GM18520 (cell line): ENCODE measurements around the gene TTC39C.
"Not testable (repeated sequence)": the region's sequence is repeated elsewhere in the genome, so short reads cannot be mapped to it uniquely, and the experiment has no call there.

ENCODE experiments used
- ATAC-seq: cut with Tn5 transposase; IDR thresholded peaks from one replicate; pipeline ENCODE4 v1.9.1; 2021; ENCODE audit not compliant: unreplicated experiment

Gene TTC39C

DNA sequence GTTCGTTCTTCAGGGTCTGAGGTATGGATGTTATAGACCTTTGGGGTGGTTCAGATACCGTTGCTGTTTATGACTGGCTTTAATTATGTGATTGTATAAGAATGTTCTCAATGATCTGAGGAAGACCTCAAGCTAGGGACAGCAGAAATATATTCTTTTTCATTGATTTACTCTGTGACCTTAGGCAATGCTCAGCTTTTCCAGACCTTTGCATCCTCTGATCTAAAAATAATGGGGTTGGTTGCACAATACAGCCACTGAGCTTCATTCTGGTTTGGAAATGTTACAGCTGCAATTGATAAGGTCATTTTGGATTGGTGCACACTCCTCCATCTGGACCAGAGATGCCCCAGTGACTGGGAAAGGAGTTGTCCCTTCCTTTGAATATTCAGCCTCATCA, 107.1 kb downstream of the TTC39C start:
- ATAC-seq = no peak

GRCh38 chr18:24126155-24126961, 111.8 kb downstream of the TTC39C start:
- ATAC-seq = no peak

GRCh38 chr18:24127735-24128134, 113.2 kb downstream of the TTC39C start:
- no peak for ATAC-seq

- no peak for ATAC-seq
Observed at GRCh38 chr18:24128700-24129099, 114.1 kb downstream of the TTC39C start.

DNA sequence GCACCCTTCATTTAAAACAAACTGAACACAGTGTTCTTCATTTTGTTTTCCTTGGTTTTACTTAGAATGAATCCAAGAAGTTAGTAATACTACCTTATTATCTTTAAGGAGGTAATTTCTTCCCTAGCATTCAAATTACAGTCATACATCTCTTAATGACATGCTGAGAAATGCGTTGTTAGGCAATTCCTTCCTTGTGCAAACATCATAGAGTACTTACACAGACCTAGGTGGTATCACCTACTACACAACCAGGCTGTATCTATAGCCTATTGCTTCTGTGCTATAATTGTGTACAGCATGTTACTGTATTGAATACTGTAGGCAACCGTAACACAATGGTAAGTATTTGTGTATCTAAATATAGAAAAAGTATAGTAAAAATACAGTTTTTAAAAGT, 115.9 kb downstream of the TTC39C start:
- no peak for ATAC-seq

GRCh38 chr18:24136967-24137373, 122.4 kb downstream of the TTC39C start:
- ATAC-seq = no peak

- no peak for ATAC-seq
Observed at GRCh38 chr18:24138409-24138788, 123.8 kb downstream of the TTC39C start.

- ATAC-seq = peak; percentile 84
Observed at GRCh38 chr18:24138789-24139616, 124.4 kb downstream of the TTC39C start, which contains the start of gene CABYR. Gene CABYR (plus strand): TSS chr18:24139062. CDS start chr18:24143115, 4,053 bp downstream.

GRCh38 chr18:24140697-24141096, 126.1 kb downstream of the TTC39C start:
- no peak for ATAC-seq

- no peak for ATAC-seq
Observed at GRCh38 chr18:24142376-24142775, 127.8 kb downstream of the TTC39C start.

GRCh38 chr18:24149591-24149990, 135.0 kb downstream of the TTC39C start:
- not testable (repeated sequence) for ATAC-seq

- no peak for ATAC-seq
Observed at GRCh38 chr18:24153397-24153796, 138.8 kb downstream of the TTC39C start.

GRCh38 chr18:24157855-24158254, 143.3 kb downstream of the TTC39C start:
- no peak for ATAC-seq

DNA sequence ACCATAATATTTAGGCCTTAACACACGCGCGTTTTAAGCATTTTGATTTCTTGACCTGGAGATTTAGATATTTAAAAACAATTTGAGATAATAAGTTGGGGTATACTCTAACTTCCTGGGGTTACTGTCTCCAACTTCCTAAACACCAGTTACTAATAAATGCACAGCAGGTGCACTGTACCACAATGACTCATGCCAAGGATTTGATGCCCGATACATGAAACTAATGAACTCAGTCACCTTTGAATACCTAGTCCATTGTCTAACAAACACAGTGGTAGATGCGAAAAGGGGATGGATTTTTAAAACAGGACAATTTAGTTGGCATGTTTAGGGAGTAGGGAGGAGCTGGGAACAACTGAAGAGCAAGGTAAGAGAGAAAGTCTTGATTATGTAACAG, 145.5 kb downstream of the TTC39C start:
- no peak for ATAC-seq

- no peak for ATAC-seq
Observed at GRCh38 chr18:24161304-24161703, 146.8 kb downstream of the TTC39C start.

DNA sequence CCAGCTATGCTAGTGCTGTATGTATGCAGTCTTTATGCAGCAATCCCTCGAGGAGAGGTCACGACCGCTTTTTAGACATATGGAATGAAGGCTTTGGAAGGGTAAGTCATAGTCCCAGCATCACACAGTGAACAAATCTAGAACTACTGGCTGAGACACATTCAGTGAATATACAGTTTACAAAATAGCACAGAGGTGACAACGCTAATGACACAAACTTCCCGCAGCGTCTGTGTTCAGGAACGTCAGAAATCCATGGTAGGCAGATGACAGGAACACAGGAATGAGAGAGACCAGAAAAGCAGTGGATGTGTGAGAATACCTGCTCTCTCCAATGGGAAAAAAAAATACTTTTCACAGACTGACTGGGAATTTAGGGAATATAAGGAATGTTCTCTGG, 153.9 kb downstream of the TTC39C start:
- no peak for ATAC-seq

DNA sequence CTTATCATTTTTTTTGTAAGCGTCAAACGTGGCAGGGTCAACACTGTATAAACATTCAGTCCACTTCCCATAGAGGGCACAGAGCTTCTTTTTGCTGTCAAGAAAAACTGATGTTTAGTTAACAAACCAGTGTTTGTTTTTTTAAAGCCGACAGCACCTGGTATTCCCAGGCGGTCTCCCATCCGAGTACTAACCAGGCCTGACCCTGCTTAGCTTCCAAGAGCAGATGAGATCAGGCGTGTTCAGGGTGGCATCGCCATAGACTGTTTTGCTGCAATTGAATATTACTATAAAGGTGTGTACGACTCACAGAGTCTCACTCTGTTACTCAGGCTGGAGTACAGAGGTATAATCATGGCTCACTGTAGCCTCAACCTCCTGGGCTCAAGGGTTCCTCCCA, 155.8 kb downstream of the TTC39C start:
- ATAC-seq = no peak

DNA sequence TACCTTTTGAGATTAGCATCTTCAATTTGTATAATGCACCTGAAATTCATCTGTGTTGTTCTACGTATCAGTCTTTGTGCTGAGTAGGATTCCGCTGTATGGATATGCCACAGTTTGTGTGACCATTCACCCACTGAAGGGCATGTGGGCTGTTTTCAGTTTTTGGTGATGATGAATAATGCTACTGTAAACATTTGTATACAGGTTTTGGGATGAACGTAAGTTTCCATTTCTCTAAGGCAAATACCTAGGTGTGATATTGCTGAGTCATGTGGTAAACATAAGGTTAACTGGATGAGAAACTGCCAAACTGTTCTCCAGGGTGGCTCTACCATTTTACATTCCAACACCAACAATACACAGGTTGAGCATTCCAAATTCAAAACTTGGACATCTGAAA, 159.4 kb downstream of the TTC39C start:
- no peak for ATAC-seq

GRCh38 chr18:24176727-24177416, 162.3 kb downstream of the TTC39C start:
- no peak for ATAC-seq

DNA sequence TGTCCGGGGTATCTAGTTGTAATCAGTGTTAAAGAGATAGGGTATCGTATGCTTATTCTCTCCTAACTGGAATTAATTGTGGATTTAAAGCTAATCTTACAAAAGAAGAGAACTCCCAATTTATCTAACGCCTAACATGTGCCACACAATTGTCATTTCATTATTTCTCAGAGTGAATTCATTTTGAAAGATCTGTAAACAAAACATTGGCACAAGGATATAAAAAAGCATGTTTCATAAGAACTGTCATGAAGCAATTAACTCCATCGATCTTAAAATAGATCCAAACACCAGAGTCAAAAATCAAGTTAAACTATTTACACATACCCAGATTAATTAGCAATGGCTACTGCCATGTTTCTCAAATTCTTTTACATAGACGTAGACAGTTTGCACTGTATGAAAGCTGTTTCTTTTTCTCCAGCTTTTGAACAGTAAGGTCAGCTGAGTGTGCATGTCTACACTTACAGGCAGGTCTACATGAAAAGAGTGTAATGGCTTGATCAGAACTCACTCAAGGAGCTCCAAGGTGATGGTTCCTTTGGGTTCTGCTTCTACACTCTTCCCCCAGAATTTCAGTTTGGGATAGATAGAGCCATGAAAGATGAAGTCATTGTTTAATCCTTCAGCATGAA, 163.1 kb downstream of the TTC39C start:
- ATAC-seq = no peak

GRCh38 chr18:24180048-24180447, 165.5 kb downstream of the TTC39C start:
- ATAC-seq = no peak
